ENCODE results near the gene NRG3. TPM values are rescaled to one million over a fixed set of nuclear protein-coding genes. Genes with fewer than 3 reads are reported as not detected.

Gene NRG3
- total RNA-seq, 1 experiment from 2014 or later, result not detected

DNA sequence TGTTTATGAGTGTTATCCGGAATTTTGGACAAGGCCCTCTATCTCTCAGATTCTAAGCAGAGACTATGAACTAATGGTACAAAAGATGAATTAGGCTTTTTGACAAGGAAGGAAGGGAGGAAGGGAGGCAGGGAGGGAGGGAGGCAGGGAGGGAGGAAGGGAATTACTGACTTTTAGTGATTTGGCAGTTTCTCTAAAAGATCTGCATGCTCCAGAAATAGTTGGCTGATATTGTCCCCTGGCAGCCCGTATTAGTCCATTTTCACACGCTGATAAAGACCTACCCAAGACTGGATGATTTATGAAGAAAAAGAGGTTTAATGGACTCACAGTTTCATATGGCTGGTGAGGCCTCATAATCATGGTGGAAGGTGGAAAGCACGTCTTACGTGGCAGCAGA, 1093.5 kb downstream of the NRG3 start:
- Histone ChIP-seq H3K9me2 (ENCODE audit: insufficient read depth) (no peaks in the 10 kb centered on the region), H3K79me2 (ENCODE audit: insufficient read depth, low read length) (no peaks in the 10 kb centered on the region), H3K27me3 (ENCODE audit: insufficient read depth, low read length) (no peaks in the 10 kb centered on the region), H3K4me1 (ENCODE audit: control insufficient read depth in 1 of 2, insufficient read depth in 2 of 2, low read length in 2 of 2) (no peaks in the 10 kb centered on the region), H3K36me3 (ENCODE audit: control insufficient read depth in 1 of 2, insufficient read depth in 2 of 2, low read length in 2 of 2) (no peaks in the 10 kb centered on the region), H3K27ac (ENCODE audit: low read depth, low read length) (no peak overlapping the region), H3K4me2 (ENCODE audit: low read length) (no peak overlapping the region), H2AFZ (ENCODE audit: low read depth, low read length, poor library complexity, severe bottlenecking) (no peak overlapping the region), H3K4me3 (replicated peaks in 1 of 2; ENCODE audit: low read depth in 1 of 2, low read length in 2 of 2) (no peak overlapping the region), H3K9ac (ENCODE audit: low read length) (no peak overlapping the region), H3K9me3 (ENCODE audit: control insufficient read depth in 1 of 2, insufficient read depth in 1 of 2, low read depth in 1 of 2, low read length in 2 of 2) (peaks cover 0 to 5% of the 10 kb centered on the region in 2 experiments; a peak in 2 of 4 replicates), H4K20me1 (ENCODE audit: insufficient read depth) (no peaks in the 10 kb centered on the region; the same call in 1 of the 2 replicates)
- ChIA-PET RAD21 (ENCODE audit: low non-redundant PET in 1 of 2, low total read pairs in 2 of 2, uncharacterized antibody in 2 of 2, unreplicated experiment in 2 of 2) (no interaction called here), POLR2A (no interaction called here), CTCF (no interaction called here)
- no TSS peak for BruUV-seq (replicated peaks)
- ATAC-seq (no peak), DNase-seq (ENCODE audit: low read depth, low spot score) (no peak)
- TF ChIP-seq EZH2 (IDR thresholded peaks at IDR 0.05) (no peak), JUND (IDR thresholded peaks at IDR 0.05) (no peak), SIN3A (IDR thresholded peaks at IDR 0.05; ENCODE audit: low read depth) (no peak), POLR2AphosphoS5 (IDR thresholded peaks at IDR 0.05; ENCODE audit: low read depth, low read length) (no peak), EZH2phosphoT487 (IDR thresholded peaks at IDR 0.05; ENCODE audit: borderline replicate concordance) (no peak), TCF7L2 (IDR thresholded peaks at IDR 0.05; ENCODE audit: borderline replicate concordance, extremely low read depth, insufficient read depth, insufficient read length) (no peak), ZNF274 (IDR thresholded peaks at IDR 0.05; ENCODE audit: low read depth, low read length) (no peak)
- intact Hi-C loops (cut with micrococcal nuclease), result no loop called here

DNA sequence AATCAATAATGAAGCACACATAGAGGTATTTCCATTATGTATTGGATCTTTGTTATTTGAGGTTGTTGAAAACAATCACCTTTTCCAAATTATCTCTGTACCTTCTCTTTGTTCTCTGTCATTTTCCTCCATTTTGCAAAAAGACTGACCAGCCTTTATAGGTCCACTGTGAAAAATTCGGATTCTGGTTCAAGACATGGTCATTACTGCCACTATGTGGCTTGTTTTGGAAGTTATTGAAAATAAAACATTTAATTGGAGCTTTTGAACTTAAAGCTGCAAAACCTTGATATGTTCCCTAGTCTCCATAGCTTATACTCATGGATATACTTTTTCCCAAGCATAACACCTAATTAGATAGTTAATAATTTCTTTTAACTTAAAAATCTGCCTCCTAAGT, 1094.4 kb downstream of the NRG3 start:
- Histone ChIP-seq H4K20me1 (ENCODE audit: insufficient read depth) (no peaks in the 10 kb centered on the region; the same call in 1 of the 2 replicates), H3K27me3 (ENCODE audit: insufficient read depth, low read length) (no peaks in the 10 kb centered on the region), H3K9me2 (ENCODE audit: insufficient read depth) (no peaks in the 10 kb centered on the region), H3K36me3 (ENCODE audit: control insufficient read depth in 1 of 2, insufficient read depth in 2 of 2, low read length in 2 of 2) (no peaks in the 10 kb centered on the region), H3K9me3 (ENCODE audit: control insufficient read depth in 1 of 2, insufficient read depth in 1 of 2, low read depth in 1 of 2, low read length in 2 of 2) (peaks cover 0 to 5% of the 10 kb centered on the region in 2 experiments; a peak in 2 of 4 replicates), H2AFZ (ENCODE audit: low read depth, low read length, poor library complexity, severe bottlenecking) (no peak overlapping the region), H3K9ac (ENCODE audit: low read length) (no peak overlapping the region), H3K4me2 (ENCODE audit: low read length) (no peak overlapping the region), H3K79me2 (ENCODE audit: insufficient read depth, low read length) (no peaks in the 10 kb centered on the region), H3K4me3 (replicated peaks in 1 of 2; ENCODE audit: low read depth in 1 of 2, low read length in 2 of 2) (no peak overlapping the region), H3K4me1 (ENCODE audit: control insufficient read depth in 1 of 2, insufficient read depth in 2 of 2, low read length in 2 of 2) (no peaks in the 10 kb centered on the region), H3K27ac (ENCODE audit: low read depth, low read length) (no peak overlapping the region)
- RAD21 ChIA-PET (ENCODE audit: low non-redundant PET in 1 of 2, low total read pairs in 2 of 2, uncharacterized antibody in 2 of 2, unreplicated experiment in 2 of 2), result no interaction called here
- DNase-seq (ENCODE audit: low read depth, low spot score) (no peak), ATAC-seq (no peak)
- CTCF ChIA-PET, result no interaction called here
- no TSS peak for BruUV-seq (replicated peaks)
- POLR2A ChIA-PET, result no interaction called here
- TF ChIP-seq, protein P1, sequence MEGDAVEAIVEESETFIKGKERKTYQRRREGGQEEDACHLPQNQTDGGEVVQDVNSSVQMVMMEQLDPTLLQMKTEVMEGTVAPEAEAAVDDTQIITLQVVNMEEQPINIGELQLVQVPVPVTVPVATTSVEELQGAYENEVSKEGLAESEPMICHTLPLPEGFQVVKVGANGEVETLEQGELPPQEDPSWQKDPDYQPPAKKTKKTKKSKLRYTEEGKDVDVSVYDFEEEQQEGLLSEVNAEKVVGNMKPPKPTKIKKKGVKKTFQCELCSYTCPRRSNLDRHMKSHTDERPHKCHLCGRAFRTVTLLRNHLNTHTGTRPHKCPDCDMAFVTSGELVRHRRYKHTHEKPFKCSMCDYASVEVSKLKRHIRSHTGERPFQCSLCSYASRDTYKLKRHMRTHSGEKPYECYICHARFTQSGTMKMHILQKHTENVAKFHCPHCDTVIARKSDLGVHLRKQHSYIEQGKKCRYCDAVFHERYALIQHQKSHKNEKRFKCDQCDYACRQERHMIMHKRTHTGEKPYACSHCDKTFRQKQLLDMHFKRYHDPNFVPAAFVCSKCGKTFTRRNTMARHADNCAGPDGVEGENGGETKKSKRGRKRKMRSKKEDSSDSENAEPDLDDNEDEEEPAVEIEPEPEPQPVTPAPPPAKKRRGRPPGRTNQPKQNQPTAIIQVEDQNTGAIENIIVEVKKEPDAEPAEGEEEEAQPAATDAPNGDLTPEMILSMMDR (IDR thresholded peaks at IDR 0.05 in 2 of 3, conservative IDR thresholded peaks at IDR 0.05 in 1 of 3; ENCODE audit: borderline replicate concordance in 1 of 3, insufficient read depth in 1 of 3, low read depth in 2 of 3, low read length in 2 of 3), result peak in 1 of 3 experiments; percentile 22; a peak in 1 of 6 replicates
- TF ChIP-seq, protein P2, sequence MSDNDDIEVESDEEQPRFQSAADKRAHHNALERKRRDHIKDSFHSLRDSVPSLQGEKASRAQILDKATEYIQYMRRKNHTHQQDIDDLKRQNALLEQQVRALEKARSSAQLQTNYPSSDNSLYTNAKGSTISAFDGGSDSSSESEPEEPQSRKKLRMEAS (IDR thresholded peaks at IDR 0.05), result no peak
- intact Hi-C loops (cut with micrococcal nuclease), result no loop called here
